Mammary epithelial cell (primary cell): ENCODE results near the gene MEGF8.

Source experiments
- EZH2 ChIP-seq: IDR thresholded peaks from 2 replicates; pipeline ENCODE4 v1.6.1; 2012; ENCODE audit warnings: low read length, inconsistent platforms, borderline replicate concordance
- TF ChIP-seq, protein P1 (sequence below), 2 donors: IDR thresholded peaks in 1 of 2; conservative IDR thresholded peaks in 1 of 2; 2 replicates each; pipeline ENCODE4 v1.5.1; 2011 to 2012; ENCODE audit warnings: inconsistent platforms in 2 of 2, low read length in 2 of 2, mild to moderate bottlenecking in 2 of 2, control low read depth in 1 of 2, low read depth in 1 of 2; ENCODE audit not compliant: insufficient read depth in 1 of 2; ENCODE audit errors: extremely low read depth in 1 of 2

- TF ChIP-seq, protein P1, sequence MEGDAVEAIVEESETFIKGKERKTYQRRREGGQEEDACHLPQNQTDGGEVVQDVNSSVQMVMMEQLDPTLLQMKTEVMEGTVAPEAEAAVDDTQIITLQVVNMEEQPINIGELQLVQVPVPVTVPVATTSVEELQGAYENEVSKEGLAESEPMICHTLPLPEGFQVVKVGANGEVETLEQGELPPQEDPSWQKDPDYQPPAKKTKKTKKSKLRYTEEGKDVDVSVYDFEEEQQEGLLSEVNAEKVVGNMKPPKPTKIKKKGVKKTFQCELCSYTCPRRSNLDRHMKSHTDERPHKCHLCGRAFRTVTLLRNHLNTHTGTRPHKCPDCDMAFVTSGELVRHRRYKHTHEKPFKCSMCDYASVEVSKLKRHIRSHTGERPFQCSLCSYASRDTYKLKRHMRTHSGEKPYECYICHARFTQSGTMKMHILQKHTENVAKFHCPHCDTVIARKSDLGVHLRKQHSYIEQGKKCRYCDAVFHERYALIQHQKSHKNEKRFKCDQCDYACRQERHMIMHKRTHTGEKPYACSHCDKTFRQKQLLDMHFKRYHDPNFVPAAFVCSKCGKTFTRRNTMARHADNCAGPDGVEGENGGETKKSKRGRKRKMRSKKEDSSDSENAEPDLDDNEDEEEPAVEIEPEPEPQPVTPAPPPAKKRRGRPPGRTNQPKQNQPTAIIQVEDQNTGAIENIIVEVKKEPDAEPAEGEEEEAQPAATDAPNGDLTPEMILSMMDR (conservative IDR thresholded peaks at IDR 0.05 in 1 of 2, IDR thresholded peaks at IDR 0.05 in 1 of 2; ENCODE audit: extremely low read depth in 1 of 2, insufficient read depth in 1 of 2, low read depth in 1 of 2, low read length in 2 of 2), result no peak
- TF ChIP-seq EZH2, result no peak
Observed at GRCh38 chr19:42403586-42403985, 78.2 kb downstream of the MEGF8 start.
